Caco-2 (cell line): ENCODE results near the gene DLL4. TPM values are rescaled to one million over a fixed set of nuclear protein-coding genes. Genes with fewer than 3 reads are reported as not detected.
A peak's percentile ranks its signal among the peaks of the same experiment; 100 is the strongest.

ENCODE experiments used
- BruUV-seq: library from RNA; stranded (reverse); fragments of 400-500 nt; replicated peaks from 2 replicates; lab custom pipeline; 2021; lab: Mats Ljungman, UMichigan
- CTCF ChIA-PET: fragments of 300-600 bp; sonication (Branson Sonifier 250); formaldehyde crosslinking; loops from one replicate; lab custom pipeline; 2022; ENCODE audit warnings: antibody characterized with exemption; lab: Charles Lee
- POLR2A ChIA-PET: fragments of 300-600 bp; sonication (Branson Sonifier 250); formaldehyde crosslinking; loops from one replicate; lab custom pipeline; 2022; ENCODE audit warnings: antibody characterized with exemption; lab: Charles Lee
- DNase-seq, 2 experiments: peaks; one replicate each; pipeline versions ENCODE4 v3.0.0 to v3.0.0-alpha.2; 2020 to 2022
- H3K27me3 ChIP-seq: replicated peaks from 2 replicates; pipeline ENCODE4 v1.6.0; 2011; ENCODE audit warnings: low read length; ENCODE audit not compliant: control insufficient read depth, insufficient read depth
- H3K36me3 ChIP-seq: 2 replicates; pipeline ENCODE4 v1.5.1; 2011; ENCODE audit warnings: low read length; ENCODE audit not compliant: control insufficient read depth, insufficient read depth
- H3K4me1 ChIP-seq: fragments of 250-450 bp; sonication (Bioruptor Pico); 2 replicates; pipeline ENCODE4 v1.5.1; 2020; ENCODE audit warnings: mild to moderate bottlenecking
- H3K4me3 ChIP-seq: 2 replicates; pipeline ENCODE4 v1.5.1; 2011; ENCODE audit warnings: low read depth, mild to moderate bottlenecking, control low read depth, low read length
- H3K9me3 ChIP-seq: fragments of 250-450 bp; sonication (Bioruptor Pico); 2 replicates; pipeline ENCODE4 v1.5.1; 2020; ENCODE audit warnings: mild to moderate bottlenecking, moderate library complexity
- H3K27ac Mint-ChIP-seq: one replicate; pipeline ENCODE4 v1.8.0; 2022; ENCODE audit warnings: mixed read lengths; ENCODE audit not compliant: unreplicated experiment
- H3K27me3 Mint-ChIP-seq: one replicate; pipeline ENCODE4 v1.8.0; 2022; ENCODE audit warnings: mixed read lengths; ENCODE audit not compliant: insufficient read depth, unreplicated experiment
- H3K36me3 Mint-ChIP-seq: one replicate; pipeline ENCODE4 v1.8.0; 2022; ENCODE audit warnings: mild to moderate bottlenecking, mixed read lengths; ENCODE audit not compliant: insufficient read depth, unreplicated experiment
- H3K4me1 Mint-ChIP-seq: one replicate; pipeline ENCODE4 v1.8.0; 2022; ENCODE audit warnings: low read depth, mixed read lengths; ENCODE audit not compliant: unreplicated experiment
- H3K4me3 Mint-ChIP-seq: one replicate; pipeline ENCODE4 v1.8.0; 2022; ENCODE audit warnings: mild to moderate bottlenecking, moderate library complexity, mixed read lengths; ENCODE audit not compliant: unreplicated experiment
- H3K9me3 Mint-ChIP-seq: one replicate; pipeline ENCODE4 v1.8.0; 2022; ENCODE audit warnings: mixed read lengths; ENCODE audit not compliant: unreplicated experiment
- intact Hi-C: fragments of 100-400 bp; cut with micrococcal nuclease; formaldehyde crosslinking; loops from one replicate; pipeline ENCODE4 v1.10.0; 2022; ENCODE audit not compliant: unreplicated experiment
- total RNA-seq: library from RNA; stranded (reverse); gene quantifications from 2 replicates; pipeline ENCODE4 v1.2.3, GENCODE V29; 2022
- TF ChIP-seq, protein P1 (sequence below), 2 experiments: fragments of 200-600 bp in 1 of 2; IDR thresholded peaks; 1 replicate in 1 of 2; 2 replicates in 1 of 2; pipeline versions ENCODE4 v1.5.1 to v1.8.0; 2011 to 2022; ENCODE audit warnings: antibody characterized with exemption in 1 of 2, control low read depth in 1 of 2, inconsistent platforms in 1 of 2, low read depth in 1 of 2, low read length in 1 of 2, mild to moderate bottlenecking in 1 of 2, moderate library complexity in 1 of 2; ENCODE audit not compliant: insufficient read depth in 1 of 2, severe bottlenecking in 1 of 2, unreplicated experiment in 1 of 2

DLL4 gene
- total RNA-seq, 1 experiment from 2014 or later: 3.4 TPM

DNA sequence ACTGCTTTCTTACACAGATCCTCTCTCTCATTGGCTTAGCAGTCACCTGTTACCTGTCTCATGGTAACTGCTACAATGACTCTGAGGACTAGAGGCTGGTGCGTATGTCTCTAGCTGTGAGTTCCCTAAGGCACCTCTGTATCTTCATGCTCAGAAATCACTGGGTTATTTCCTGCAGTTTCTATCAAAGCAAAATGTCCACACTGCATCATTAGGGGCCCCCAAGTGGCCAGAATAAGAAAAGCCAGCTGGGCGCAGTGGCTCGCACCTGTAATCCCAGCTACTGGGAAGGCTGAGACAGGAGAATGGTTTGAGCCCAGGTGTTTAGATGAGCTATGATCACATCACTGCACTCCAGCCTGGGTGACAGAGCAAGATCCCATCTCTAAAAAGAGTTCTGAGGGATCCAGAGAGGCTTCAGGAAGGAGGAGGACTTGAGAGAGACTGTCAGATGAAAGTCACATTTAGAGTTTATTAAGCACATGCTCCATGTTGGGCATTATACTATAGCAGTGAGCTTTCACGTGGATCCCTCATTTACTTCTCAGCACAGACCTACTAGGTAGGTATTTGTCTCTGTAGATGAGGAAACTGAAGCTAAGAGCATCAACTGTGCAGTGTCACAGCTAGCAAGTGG lies 37.2 kb upstream of the DLL4 start:
- ChIA-PET CTCF (interaction anchor here (0.5 to 2.0 kb wide), 26 partner anchors 10 to 440 kb away, joined by 3 to 77 read pairs (median 4); partner anchors contain the start of genes DNAJC17, GCHFR, NUSAP1 and OIP5), POLR2A (interaction anchor here (0.5 to 1.5 kb wide), 5 partner anchors 17 to 148 kb away, joined by 3 to 5 read pairs (median 4); partner anchors contain the start of gene RHOV)
- Mint-ChIP-seq H3K36me3 (peaks cover 27% of the 10 kb centered on the region), H3K27ac (no peak overlapping the region), H3K4me1 (peaks cover 23% of the 10 kb centered on the region), H3K4me3 (no peak overlapping the region), H3K9me3 (no peaks in the 10 kb centered on the region), H3K27me3 (no peaks in the 10 kb centered on the region)
- peaks cover 2% of the 10 kb centered on the region; the same call in 1 of the 2 replicates for H3K36me3 ChIP-seq
- BruUV-seq: no TSS peak
- no peak overlapping the region for H3K4me3 ChIP-seq
- intact Hi-C loops: loop anchor here (5.0 to 10.0 kb wide), 2 partner anchors 110 to 197 kb away; partner anchors contain the start of gene RAD51
- TF ChIP-seq, protein P1, sequence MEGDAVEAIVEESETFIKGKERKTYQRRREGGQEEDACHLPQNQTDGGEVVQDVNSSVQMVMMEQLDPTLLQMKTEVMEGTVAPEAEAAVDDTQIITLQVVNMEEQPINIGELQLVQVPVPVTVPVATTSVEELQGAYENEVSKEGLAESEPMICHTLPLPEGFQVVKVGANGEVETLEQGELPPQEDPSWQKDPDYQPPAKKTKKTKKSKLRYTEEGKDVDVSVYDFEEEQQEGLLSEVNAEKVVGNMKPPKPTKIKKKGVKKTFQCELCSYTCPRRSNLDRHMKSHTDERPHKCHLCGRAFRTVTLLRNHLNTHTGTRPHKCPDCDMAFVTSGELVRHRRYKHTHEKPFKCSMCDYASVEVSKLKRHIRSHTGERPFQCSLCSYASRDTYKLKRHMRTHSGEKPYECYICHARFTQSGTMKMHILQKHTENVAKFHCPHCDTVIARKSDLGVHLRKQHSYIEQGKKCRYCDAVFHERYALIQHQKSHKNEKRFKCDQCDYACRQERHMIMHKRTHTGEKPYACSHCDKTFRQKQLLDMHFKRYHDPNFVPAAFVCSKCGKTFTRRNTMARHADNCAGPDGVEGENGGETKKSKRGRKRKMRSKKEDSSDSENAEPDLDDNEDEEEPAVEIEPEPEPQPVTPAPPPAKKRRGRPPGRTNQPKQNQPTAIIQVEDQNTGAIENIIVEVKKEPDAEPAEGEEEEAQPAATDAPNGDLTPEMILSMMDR (IDR thresholded peaks at IDR 0.05; ENCODE audit: insufficient read depth in 1 of 2, low read depth in 1 of 2, low read length in 1 of 2, severe bottlenecking in 1 of 2, unreplicated experiment in 1 of 2): peak; percentile 73 to 78
- peak; percentile 68 to 73 for DNase-seq
- H3K27me3 ChIP-seq: no peaks in the 10 kb centered on the region
- no peaks in the 10 kb centered on the region for H3K9me3 ChIP-seq
- H3K4me1 ChIP-seq: peaks cover 14% of the 10 kb centered on the region

DNA sequence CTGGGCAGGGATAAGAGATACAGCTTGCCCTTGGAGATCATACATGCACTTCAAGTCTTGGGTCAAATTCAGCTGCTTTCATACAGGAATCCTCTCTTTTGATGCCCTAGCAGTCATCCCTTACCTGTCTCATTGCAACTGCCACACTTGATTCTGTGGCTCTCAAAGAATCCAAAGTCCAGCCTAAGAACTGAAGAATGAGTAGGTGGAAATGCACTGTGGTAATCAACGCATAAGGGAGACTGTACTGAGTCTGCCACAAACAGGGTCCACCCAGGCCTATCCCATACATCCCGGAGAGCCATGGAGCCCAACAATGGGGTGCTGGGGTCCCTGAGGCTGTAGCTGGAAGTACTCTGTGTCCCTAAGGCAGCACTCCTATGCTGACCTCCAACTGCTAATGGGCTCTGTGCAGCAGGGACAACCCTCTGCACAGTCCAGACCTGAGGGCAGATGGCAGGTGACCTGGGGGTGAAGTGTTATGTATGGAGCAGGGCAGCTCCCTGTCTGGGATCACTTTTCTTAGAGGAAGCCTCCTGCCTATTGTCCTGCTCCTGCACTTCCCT lies 36.6 kb upstream of the DLL4 start:
- Mint-ChIP-seq H3K27ac (no peak overlapping the region), H3K4me1 (peaks cover 23% of the 10 kb centered on the region), H3K36me3 (peaks cover 33% of the 10 kb centered on the region), H3K4me3 (no peak overlapping the region), H3K9me3 (no peaks in the 10 kb centered on the region), H3K27me3 (no peaks in the 10 kb centered on the region)
- no peak overlapping the region for H3K4me3 ChIP-seq
- BruUV-seq: no TSS peak
- CTCF ChIA-PET: interaction anchor here (0.5 to 2.0 kb wide), 23 partner anchors 11 to 440 kb away, joined by 3 to 77 read pairs (median 4); partner anchors contain the start of genes DNAJC17, GCHFR, NUSAP1 and OIP5
- H3K27me3 ChIP-seq: no peaks in the 10 kb centered on the region
- TF ChIP-seq, protein P1 (IDR thresholded peaks at IDR 0.05; ENCODE audit: insufficient read depth in 1 of 2, low read depth in 1 of 2, low read length in 1 of 2, severe bottlenecking in 1 of 2, unreplicated experiment in 1 of 2): no peak
- no peaks in the 10 kb centered on the region for H3K9me3 ChIP-seq
- intact Hi-C loops: loop anchor here (5.0 to 10.0 kb wide), 2 partner anchors 110 to 198 kb away; partner anchors contain the start of gene RAD51
- POLR2A ChIA-PET: interaction anchor here (0.5 to 1.5 kb wide), 4 partner anchors 18 to 49 kb away, joined by 3 to 4 read pairs (median 4); partner anchors contain the start of genes RHOV and SPINT1
- no peak for DNase-seq
- H3K4me1 ChIP-seq: peaks cover 14% of the 10 kb centered on the region
- peaks cover 2% of the 10 kb centered on the region; the same call in 1 of the 2 replicates for H3K36me3 ChIP-seq
